NCI-H1105 (cell line): ENCODE data around the gene GPC1.

ENCODE experiments used
- DNase-seq: peaks from one replicate; lab custom pipeline; 2025; lab: John Stamatoyannopoulos, UW

The GPC1 gene

GRCh38 chr2:240456447-240457222, 21.2 kb downstream of the GPC1 start:
- no peak for DNase-seq

- DNase-seq = no peak
Measured at GRCh38 chr2:240457223-240458043, 22.0 kb downstream of the GPC1 start.

GRCh38 chr2:240458044-240458899, 22.8 kb downstream of the GPC1 start:
- DNase-seq = no peak

GRCh38 chr2:240458900-240459391, 23.5 kb downstream of the GPC1 start:
- DNase-seq = no peak

GRCh38 chr2:240459401-240460252, 24.2 kb downstream of the GPC1 start:
- DNase-seq = no peak

GRCh38 chr2:240460253-240460711, 24.8 kb downstream of the GPC1 start:
- no peak for DNase-seq

GRCh38 chr2:240460781-240461431, 25.4 kb downstream of the GPC1 start:
- no peak for DNase-seq

GRCh38 chr2:240461471-240462072, 26.1 kb downstream of the GPC1 start:
- DNase-seq = no peak

GRCh38 chr2:240462073-240462706, 26.7 kb downstream of the GPC1 start:
- DNase-seq = no peak

- DNase-seq = no peak
Measured at GRCh38 chr2:240462707-240463273, 27.3 kb downstream of the GPC1 start.

- DNase-seq = no peak
Measured at GRCh38 chr2:240463274-240463865, 27.9 kb downstream of the GPC1 start.

GRCh38 chr2:240463866-240464481, 28.5 kb downstream of the GPC1 start:
- no peak for DNase-seq

- DNase-seq = no peak
Measured at GRCh38 chr2:240464514-240465241, 29.2 kb downstream of the GPC1 start.

- no peak for DNase-seq
Measured at GRCh38 chr2:240465268-240465764, 29.9 kb downstream of the GPC1 start.

GRCh38 chr2:240465765-240466578, 30.5 kb downstream of the GPC1 start:
- DNase-seq = no peak

GRCh38 chr2:240466579-240467148, 31.2 kb downstream of the GPC1 start:
- DNase-seq = no peak
